GM12891 (cell line): ENCODE data around the gene RGS3.

Experiments
- DNase-seq: peaks from one replicate; pipeline ENCODE4 v3.0.0; 2011; ENCODE audit warnings: low spot score; ENCODE audit not compliant: insufficient read length
- FAIRE-seq: peaks from 2 replicates; lab custom pipeline; 2011; peaks lifted over from hg19 to GRCh38; lab: Jason Lieb, UNC
- PAX5 ChIP-seq: IDR thresholded peaks from 2 replicates; pipeline ENCODE4 v1.6.1; 2011; ENCODE audit warnings: low read length, moderate library complexity, mild to moderate bottlenecking; ENCODE audit not compliant: insufficient read depth, severe bottlenecking
- POLR2A ChIP-seq: IDR thresholded peaks from 2 replicates; pipeline ENCODE4 v1.6.1; 2011; ENCODE audit warnings: low read depth, low read length, control low read depth
- POLR2AphosphoS5 ChIP-seq: IDR thresholded peaks from 2 replicates; pipeline ENCODE4 v1.6.1; 2011; ENCODE audit warnings: low read depth, low read length, control low read depth
- POU2F2 ChIP-seq: IDR thresholded peaks from 2 replicates; pipeline ENCODE4 v1.6.1; 2011; ENCODE audit warnings: low read depth, mild to moderate bottlenecking, control low read depth, low read length, moderate library complexity
- SPI1 ChIP-seq: IDR thresholded peaks from 2 replicates; pipeline ENCODE4 v1.6.1; 2011; ENCODE audit warnings: low read depth, low read length, control low read depth
- TAF1 ChIP-seq: IDR thresholded peaks from 2 replicates; pipeline ENCODE4 v1.6.1; 2011; ENCODE audit warnings: low read depth, low read length, control low read depth

RGS3 gene

DNA sequence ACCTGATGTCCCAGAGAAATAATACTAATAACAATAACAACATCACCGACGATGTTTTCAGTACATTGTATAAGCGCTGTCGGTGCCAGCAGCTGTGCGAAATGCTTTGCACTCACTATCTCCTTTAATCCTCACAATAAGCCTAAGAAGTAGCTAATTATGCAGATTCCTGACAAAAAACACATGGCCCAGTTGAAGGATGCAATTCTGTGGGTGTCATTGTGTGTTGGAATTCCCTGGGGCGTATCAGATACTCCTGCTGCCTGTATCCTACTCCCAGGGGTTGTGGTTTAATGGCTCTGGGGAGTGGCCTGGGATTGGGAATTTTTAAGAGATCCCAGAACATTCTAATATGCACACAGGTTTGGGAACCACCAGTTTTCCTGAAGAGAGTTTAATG is 154.0 kb downstream of the RGS3 start:
- DNase-seq (no peak), FAIRE-seq (no peak)
- TF ChIP-seq SPI1 (no peak), TAF1 (no peak), POLR2A (no peak), POU2F2 (no peak), POLR2AphosphoS5 (no peak), PAX5 (no peak)

DNA sequence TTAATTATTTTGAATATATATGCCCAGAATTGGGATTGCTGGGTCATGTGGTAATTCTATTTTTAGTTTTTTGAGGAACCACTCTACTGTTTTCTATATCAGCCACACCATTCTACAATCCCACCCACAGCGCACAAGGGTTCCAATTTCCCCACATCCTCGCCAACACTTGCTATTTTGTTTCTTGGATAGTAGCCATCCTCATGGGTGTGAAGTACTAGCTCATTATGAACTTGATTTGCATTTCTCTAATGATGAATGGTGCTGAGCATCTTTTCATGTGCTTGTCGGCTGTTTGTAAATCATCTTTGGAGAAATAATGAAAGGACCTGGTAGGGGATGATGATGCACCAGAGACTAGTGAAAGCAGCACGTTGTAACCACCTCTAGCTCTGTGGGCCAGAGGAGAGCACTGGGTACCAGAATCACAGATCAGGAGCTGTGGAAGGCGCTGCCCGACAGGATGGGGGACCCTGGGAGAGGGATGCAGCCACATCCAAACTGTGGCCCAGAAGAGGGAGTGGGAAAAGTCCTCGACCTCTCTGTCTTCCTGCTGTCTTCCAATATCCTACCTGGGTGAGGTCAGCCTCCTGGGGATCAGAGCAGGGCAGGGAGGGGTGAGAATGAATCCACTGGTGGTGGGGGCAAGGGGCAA is 155.4 kb downstream of the RGS3 start:
- TF ChIP-seq POU2F2 (no peak), SPI1 (no peak), TAF1 (no peak), POLR2A (no peak), POLR2AphosphoS5 (no peak), PAX5 (no peak)
- FAIRE-seq (no peak), DNase-seq (no peak)

DNA sequence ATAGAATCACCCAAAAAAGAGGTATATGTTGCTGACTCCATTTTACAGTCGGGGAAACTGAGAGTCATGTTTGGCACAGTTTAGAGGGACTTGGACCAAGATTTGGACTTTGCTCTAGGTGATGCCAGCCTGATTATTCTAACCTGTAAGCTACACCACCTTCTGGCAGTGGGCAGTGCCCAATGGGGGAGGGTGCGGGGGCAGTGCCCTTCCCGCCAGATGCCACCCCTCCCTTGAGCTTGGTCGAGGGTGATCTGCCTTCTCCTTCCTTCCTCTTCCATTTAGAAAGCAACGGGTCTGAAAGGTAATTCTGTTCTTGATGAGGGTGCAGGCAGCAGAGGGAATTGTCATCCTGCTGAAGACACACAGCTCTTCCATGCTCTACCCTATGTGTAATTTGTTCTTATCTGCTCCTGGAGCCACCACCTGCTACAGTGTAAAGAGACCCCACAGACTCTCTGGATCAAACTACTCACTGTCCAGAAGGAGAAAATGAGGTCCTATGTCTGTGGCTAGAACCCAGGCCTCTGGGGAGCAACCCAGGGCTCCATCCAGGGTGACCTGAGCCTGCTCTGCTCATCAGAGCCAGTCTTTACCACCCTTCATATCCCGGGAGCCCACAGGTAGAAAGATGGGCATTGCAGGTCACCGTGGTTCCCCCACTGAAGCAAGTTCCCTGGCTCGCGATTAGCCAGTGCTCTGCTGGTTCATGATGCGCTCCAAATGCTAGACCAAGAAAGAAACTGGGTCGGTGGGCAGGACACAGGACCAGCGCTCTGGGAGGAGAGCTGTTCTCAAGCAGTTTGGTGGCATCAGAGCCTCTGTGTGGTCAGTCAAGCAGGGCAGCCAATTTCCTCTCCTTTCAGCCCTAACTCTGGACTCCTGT is 156.2 kb downstream of the RGS3 start:
- DNase-seq (no peak), FAIRE-seq (no peak)
- no peak for TF ChIP-seq POLR2AphosphoS5

DNA sequence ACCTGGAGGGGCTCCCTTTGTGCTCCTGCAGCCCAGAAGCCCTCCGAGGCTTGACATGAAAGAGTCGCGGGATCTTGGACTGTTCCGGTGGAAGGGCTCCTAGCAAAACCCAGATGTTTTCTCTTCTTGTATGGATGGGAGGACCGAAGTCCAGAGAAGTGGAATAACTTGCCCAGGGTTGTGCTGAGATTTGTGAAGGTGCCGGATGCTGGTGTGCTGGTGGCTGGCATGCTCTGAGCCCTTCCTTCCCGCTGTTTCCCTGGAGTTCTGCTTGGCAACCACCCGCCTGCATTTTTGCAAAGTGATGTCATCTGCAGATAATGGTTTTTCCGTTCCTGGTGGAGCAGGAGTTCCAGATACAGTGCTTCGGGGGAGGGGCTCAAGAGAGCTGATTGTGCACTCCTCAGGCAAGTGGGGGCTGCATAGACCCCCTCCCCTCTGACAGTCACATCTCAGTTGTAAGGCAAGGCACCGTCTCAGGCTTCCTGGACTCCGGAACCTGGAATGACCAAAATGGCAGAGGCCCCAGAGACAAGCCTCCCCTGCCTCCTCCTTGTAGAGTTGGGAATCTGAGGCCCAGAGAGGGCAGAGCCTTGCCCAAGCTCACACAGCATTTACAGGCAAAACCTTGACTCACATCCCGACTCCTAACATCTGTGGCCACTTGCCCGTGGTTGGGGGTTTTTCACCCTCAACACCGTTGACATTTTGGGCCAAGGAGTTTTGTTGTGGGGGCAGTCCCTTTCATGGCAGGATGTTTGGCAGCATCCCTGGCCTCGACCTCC is 157.0 kb downstream of the RGS3 start:
- FAIRE-seq: no peak
- no peak for DNase-seq
- TF ChIP-seq PAX5 (no peak), POU2F2 (no peak), POLR2AphosphoS5 (no peak), POLR2A (no peak), SPI1 (no peak), TAF1 (no peak)

DNA sequence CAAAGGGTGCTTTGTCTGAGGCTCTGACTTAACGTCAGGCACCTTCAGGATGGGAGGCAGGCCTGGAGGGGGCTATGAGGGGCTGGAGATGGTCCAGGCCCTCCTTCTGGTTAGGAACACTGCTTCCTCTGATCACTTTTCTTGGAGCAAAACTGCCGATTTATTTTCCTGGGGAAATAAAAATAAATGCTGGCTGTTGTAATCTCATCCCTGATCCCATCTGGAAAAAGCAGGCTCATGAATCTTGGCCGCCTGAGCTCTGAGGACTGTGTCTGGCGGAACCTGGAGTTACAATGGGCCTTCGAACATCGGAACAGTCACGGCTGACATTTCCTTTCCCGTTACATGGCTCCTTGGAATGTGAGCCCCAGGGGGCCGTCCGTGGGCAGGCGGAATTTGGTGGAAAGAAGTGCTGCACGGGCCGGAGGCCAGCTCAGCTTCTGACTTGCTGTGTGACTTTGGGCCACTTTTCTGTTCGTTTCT is 157.8 kb downstream of the RGS3 start:
- FAIRE-seq (no peak), DNase-seq (no peak)
- no peak for TF ChIP-seq SPI1
- no peak for TF ChIP-seq POU2F2
- TF ChIP-seq PAX5: no peak
- TF ChIP-seq POLR2AphosphoS5: no peak
- TF ChIP-seq TAF1: no peak
- TF ChIP-seq POLR2A: no peak

DNA sequence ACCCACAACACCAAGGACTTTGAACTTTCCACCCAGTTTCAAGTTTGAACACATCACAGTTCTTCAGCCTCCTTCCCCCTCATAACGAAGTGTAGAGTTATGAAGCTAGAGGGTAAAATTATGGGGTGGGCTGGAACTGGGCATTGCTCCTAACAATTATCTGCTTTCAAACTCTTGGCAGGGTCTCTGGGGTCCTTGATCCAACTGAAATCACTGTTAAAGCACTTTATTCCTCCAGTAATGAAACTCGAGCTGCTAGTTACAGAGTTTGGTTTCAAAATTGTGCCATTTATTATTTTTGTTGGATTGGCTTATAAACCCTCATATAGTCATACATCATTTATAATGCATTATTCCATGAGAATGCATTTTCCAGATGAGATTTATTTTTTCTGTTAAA is 158.5 kb downstream of the RGS3 start:
- no peak for FAIRE-seq
- TF ChIP-seq SPI1 (no peak), POLR2A (no peak), POLR2AphosphoS5 (no peak), TAF1 (no peak), POU2F2 (no peak), PAX5 (no peak)
- no peak for DNase-seq

DNA sequence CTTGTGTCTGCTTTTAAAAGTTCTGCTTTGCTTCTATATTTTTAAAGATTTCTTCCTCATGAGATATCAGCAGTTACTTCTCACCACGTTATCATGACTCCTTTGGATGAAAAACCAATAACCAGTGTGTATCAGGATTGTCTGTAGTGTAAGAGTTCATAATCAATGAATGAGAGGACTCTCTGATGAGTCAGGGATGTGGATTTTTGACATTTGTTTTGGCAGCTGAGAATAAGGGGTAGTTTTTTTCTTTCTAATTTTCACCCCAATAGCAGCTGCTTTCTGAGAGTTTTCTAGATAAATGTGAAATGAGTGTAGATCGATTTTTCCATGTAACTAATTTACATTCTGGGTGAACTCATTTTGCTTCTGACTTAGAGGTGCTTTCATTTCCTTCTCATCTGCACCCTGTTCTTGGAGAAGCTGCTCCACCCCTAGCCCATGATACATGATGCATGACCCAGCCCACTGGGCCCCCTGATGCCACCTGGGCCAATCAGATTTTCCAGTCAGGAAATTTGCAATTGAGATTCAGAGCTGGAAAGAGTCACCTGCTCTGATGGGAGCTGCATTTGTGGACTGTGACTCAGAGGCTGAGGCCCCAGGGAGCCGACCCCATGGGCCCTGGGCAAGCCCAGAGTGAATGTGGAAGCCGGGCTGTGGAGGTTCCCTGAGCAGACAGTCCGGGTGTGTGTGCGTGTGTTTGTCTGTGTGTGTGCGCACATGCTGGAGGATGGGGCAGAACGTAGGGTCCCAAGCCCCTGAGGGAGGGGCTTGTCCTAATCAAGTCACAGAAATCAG is 159.3 kb downstream of the RGS3 start:
- FAIRE-seq: peak; percentile 93
- peak; percentile 55 for DNase-seq
- TF ChIP-seq SPI1 (0 out of 2 replicates have a peak, but pooled peaks have one; percentile 33), POLR2A (no peak), TAF1 (no peak), POU2F2 (no peak), PAX5 (no peak), POLR2AphosphoS5 (no peak)

DNA sequence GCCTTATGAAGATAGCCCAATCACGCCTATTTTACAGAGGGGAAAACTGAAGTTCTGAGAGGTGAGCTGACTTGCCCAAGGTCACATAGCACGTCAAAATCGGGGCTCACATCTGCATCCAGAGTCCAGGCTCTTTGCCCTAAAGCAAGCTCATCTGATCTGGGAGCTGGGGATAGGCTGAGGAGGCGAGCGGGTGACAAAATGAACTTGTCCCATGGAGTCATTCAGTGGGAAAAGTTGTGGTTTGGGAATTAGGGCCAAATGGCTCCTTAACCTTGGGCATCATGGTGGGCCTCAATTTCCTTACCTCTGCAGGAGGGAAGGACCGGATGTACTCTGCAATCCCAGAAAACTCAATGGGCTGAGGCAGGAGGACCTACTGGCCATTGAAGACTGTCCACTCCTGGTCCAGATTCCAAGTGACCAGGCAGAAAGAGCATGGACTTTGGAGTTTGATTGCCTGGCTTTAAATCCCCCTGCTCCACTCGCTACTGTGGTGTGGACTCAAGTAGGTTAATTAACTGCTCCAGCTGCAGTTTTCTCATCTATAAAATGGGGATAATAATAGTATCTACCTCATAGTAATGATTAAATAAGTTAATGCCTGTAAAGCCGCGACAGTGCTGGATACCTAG is 160.4 kb downstream of the RGS3 start:
- no peak for TF ChIP-seq PAX5
- DNase-seq (no peak), FAIRE-seq (no peak)

DNA sequence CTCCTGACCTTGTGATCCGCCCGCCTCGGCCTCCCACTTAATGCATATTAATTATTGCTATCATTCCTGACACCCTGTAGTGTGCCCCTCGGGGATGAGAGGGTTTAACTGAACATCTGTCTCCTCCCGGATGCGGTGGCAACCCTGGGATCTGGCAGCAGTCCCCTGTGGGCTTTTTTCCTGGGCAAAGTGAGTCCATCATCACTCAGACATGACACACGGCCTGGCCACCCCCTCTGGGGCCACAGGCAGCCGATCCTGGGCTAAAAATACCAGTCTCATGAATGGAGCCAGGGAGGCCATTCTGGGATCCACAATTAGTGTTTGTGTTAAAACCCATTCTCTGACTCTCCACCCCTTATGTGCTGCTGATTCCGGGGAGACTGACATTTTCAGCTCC is 161.2 kb downstream of the RGS3 start:
- TF ChIP-seq POLR2A (no peak), SPI1 (no peak), PAX5 (no peak), POU2F2 (no peak), POLR2AphosphoS5 (no peak), TAF1 (no peak)
- no peak for FAIRE-seq

More for the DNA sequence above, 161.2 kb downstream of the RGS3 start:
- no peak for DNase-seq
